WTC11 (cell line): ENCODE data around the gene ANO9. TPM values are rescaled to one million over a fixed set of nuclear protein-coding genes. Genes with fewer than 3 reads are reported as not detected.

Experiments used
- ATAC-seq: fragments of 200-7000 bp; cut with Tn5 transposase; 2 replicates; pipeline ENCODE4 v1.10.0; 2021; ENCODE audit warnings: mild to moderate bottlenecking, moderate library complexity
- CTCF ChIA-PET: fragments of 300-600 bp; sonication (Branson Sonifier 250); formaldehyde crosslinking; loops from one replicate; lab custom pipeline; 2021; ENCODE audit warnings: antibody characterized with exemption; lab: Charles Lee
- POLR2A ChIA-PET: fragments of 350-600 bp; sonication (Branson Sonifier 250); formaldehyde crosslinking; loops from one replicate; lab custom pipeline; 2021; ENCODE audit warnings: antibody characterized with exemption; lab: Charles Lee
- DNase-seq: peaks from one replicate; pipeline ENCODE4 v3.0.0; 2021; ENCODE audit warnings: low spot score
- H3K27ac Mint-ChIP-seq: 2 replicates; pipeline ENCODE4 v1.8.0; 2021; ENCODE audit warnings: mixed read lengths
- H3K27me3 Mint-ChIP-seq: 2 replicates; pipeline ENCODE4 v1.8.0; 2021; ENCODE audit warnings: low read depth, mild to moderate bottlenecking, moderate library complexity, mixed read lengths
- H3K36me3 Mint-ChIP-seq: 2 replicates; pipeline ENCODE4 v1.8.0; 2021; ENCODE audit warnings: mixed read lengths
- H3K4me1 Mint-ChIP-seq: 2 replicates; pipeline ENCODE4 v1.8.0; 2022; ENCODE audit warnings: mixed read lengths
- H3K4me3 Mint-ChIP-seq: 2 replicates; pipeline ENCODE4 v1.8.0; 2021; ENCODE audit warnings: mild to moderate bottlenecking, moderate library complexity, mixed read lengths
- H3K9me3 Mint-ChIP-seq: 2 replicates; pipeline ENCODE4 v1.8.0; 2021; ENCODE audit warnings: mixed read lengths
- CBFB ChIP-seq: sonication (generic); formaldehyde crosslinking; IDR thresholded peaks from 2 replicates; pipeline ENCODE4 v1.8.1; 2022; ENCODE audit warnings: mild to moderate bottlenecking, low read depth, missing genetic modification reagents
- ETV6 ChIP-seq: sonication (generic); formaldehyde crosslinking; IDR thresholded peaks from 2 replicates; pipeline ENCODE4 v1.8.1; 2022; ENCODE audit warnings: mild to moderate bottlenecking, missing genetic modification reagents
- FOXJ3 ChIP-seq: sonication (generic); formaldehyde crosslinking; IDR thresholded peaks from 2 replicates; pipeline ENCODE4 v1.9.0; 2021; ENCODE audit warnings: missing genetic modification reagents, mild to moderate bottlenecking, borderline replicate concordance
- HMGA2 ChIP-seq: fragments of 250-450 bp; sonication (Bioruptor Pico); IDR thresholded peaks from 2 replicates; pipeline ENCODE4 v1.4.0; 2021; ENCODE audit warnings: mild to moderate bottlenecking, moderate library complexity
- IRF2 ChIP-seq: sonication (generic); formaldehyde crosslinking; IDR thresholded peaks from 2 replicates; pipeline ENCODE4 v1.8.0; 2022; ENCODE audit warnings: low read depth, missing genetic modification reagents, borderline replicate concordance
- NFE2L1 ChIP-seq: sonication (generic); formaldehyde crosslinking; IDR thresholded peaks from 2 replicates; pipeline ENCODE4 v1.8.1; 2023; ENCODE audit warnings: missing genetic modification reagents
- NR1H2 ChIP-seq: sonication (generic); formaldehyde crosslinking; IDR thresholded peaks from 2 replicates; pipeline ENCODE4 v1.9.0; 2021; ENCODE audit warnings: mild to moderate bottlenecking, moderate library complexity, missing genetic modification reagents
- NR3C1 ChIP-seq: sonication (generic); formaldehyde crosslinking; conservative IDR thresholded peaks from 2 replicates; pipeline ENCODE4 v1.8.1; 2023; ENCODE audit warnings: low read depth, mild to moderate bottlenecking, missing genetic modification reagents
- RELA ChIP-seq: sonication (generic); formaldehyde crosslinking; IDR thresholded peaks from 2 replicates; pipeline ENCODE4 v1.8.1; 2022; ENCODE audit warnings: missing genetic modification reagents, mild to moderate bottlenecking, borderline replicate concordance
- SMAD3 ChIP-seq: sonication (generic); formaldehyde crosslinking; IDR thresholded peaks from 2 replicates; pipeline ENCODE4 v1.8.0; 2022; ENCODE audit warnings: missing genetic modification reagents, mild to moderate bottlenecking, borderline replicate concordance
- TCF7 ChIP-seq: sonication (generic); formaldehyde crosslinking; IDR thresholded peaks from 2 replicates; pipeline ENCODE4 v1.8.0; 2022; ENCODE audit warnings: mild to moderate bottlenecking, low read depth, missing genetic modification reagents, moderate library complexity
- TEAD1 ChIP-seq: sonication (generic); formaldehyde crosslinking; IDR thresholded peaks from 2 replicates; pipeline ENCODE4 v1.8.0; 2022; ENCODE audit warnings: mild to moderate bottlenecking, missing genetic modification reagents
- TEAD4 ChIP-seq: sonication (generic); formaldehyde crosslinking; IDR thresholded peaks from 2 replicates; pipeline ENCODE4 v1.8.0; 2022; ENCODE audit warnings: mild to moderate bottlenecking, missing genetic modification reagents
- ZNF263 ChIP-seq: sonication (generic); formaldehyde crosslinking; IDR thresholded peaks from 2 replicates; pipeline ENCODE4 v1.8.1; 2022; ENCODE audit warnings: low read depth, mild to moderate bottlenecking, moderate library complexity, missing genetic modification reagents
- ZNF396 ChIP-seq: fragments of 250-450 bp; sonication (Bioruptor Pico); IDR thresholded peaks from 2 replicates; pipeline ENCODE4 v1.8.0; 2021; ENCODE audit warnings: mild to moderate bottlenecking, moderate library complexity, borderline replicate concordance
- total RNA-seq: library from RNA; stranded (reverse); gene quantifications from 3 replicates; pipeline ENCODE4 v1.2.3, GENCODE V29; 2021
- TF ChIP-seq, protein P1 (sequence below): fragments of 250-450 bp; sonication (Bioruptor Pico); IDR thresholded peaks from 2 replicates; pipeline ENCODE4 v1.9.0; 2021; ENCODE audit warnings: mild to moderate bottlenecking
- TF ChIP-seq, protein P2 (sequence below): sonication (generic); formaldehyde crosslinking; IDR thresholded peaks from 2 replicates; pipeline ENCODE4 v1.8.1; 2023; ENCODE audit warnings: mild to moderate bottlenecking, missing genetic modification reagents
- TF ChIP-seq, protein P3 (sequence below): sonication (generic); formaldehyde crosslinking; IDR thresholded peaks from 2 replicates; pipeline ENCODE4 v1.8.1; 2022; ENCODE audit warnings: low read depth, mild to moderate bottlenecking, moderate library complexity, missing genetic modification reagents, borderline replicate concordance
- TF ChIP-seq, protein P4 (sequence below): fragments of 250-450 bp; sonication (Bioruptor Pico); IDR thresholded peaks from 2 replicates; pipeline ENCODE4 v1.9.0; 2021; ENCODE audit warnings: mild to moderate bottlenecking
- TF ChIP-seq, protein P5 (sequence below): sonication (generic); formaldehyde crosslinking; conservative IDR thresholded peaks from 2 replicates; pipeline ENCODE4 v1.8.1; 2022; ENCODE audit warnings: mild to moderate bottlenecking, missing genetic modification reagents
- TF ChIP-seq, protein P6 (sequence below): sonication (generic); formaldehyde crosslinking; IDR thresholded peaks from 2 replicates; pipeline ENCODE4 v1.8.1; 2023; ENCODE audit warnings: mild to moderate bottlenecking, missing genetic modification reagents, moderate library complexity

The ANO9 gene
- total RNA-seq, 1 experiment from 2014 or later, result 13.2 TPM

DNA sequence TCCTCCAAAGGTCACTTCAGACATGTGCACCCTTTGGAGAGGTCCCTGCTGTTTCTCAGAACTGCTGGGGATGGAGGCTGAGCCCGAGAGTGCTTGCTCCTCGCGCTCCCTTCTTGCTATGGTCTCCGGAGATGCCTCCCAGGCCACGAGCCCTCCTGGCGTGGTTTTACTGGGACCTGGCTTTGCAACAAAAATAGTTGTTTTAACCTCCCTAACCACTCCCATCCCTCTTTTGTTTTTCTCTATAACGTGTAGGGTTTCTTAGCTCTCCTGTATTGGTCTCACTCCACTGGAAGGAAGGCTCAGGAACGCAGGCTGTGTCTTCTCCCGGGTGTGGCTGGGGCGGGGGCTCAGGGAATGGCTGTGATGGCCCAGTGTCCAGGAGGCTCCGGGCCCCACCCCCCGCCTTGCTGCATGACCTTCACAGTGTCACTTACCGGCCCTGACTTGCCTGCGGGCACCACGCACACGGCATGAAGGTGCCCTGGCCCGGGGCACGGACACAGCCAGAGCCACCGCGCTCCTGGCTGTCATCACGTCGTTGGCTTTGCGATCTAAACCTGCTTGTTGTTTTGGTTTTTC, 13.8 kb upstream of the ANO9 start (continued):
- no peak for TF ChIP-seq NFE2L1
- TF ChIP-seq, protein P1, sequence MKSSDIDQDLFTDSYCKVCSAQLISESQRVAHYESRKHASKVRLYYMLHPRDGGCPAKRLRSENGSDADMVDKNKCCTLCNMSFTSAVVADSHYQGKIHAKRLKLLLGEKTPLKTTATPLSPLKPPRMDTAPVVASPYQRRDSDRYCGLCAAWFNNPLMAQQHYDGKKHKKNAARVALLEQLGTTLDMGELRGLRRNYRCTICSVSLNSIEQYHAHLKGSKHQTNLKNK, result no peak
- TF ChIP-seq IRF2, result no peak
- TF ChIP-seq, all 79 proteins: peak for 0

DNA sequence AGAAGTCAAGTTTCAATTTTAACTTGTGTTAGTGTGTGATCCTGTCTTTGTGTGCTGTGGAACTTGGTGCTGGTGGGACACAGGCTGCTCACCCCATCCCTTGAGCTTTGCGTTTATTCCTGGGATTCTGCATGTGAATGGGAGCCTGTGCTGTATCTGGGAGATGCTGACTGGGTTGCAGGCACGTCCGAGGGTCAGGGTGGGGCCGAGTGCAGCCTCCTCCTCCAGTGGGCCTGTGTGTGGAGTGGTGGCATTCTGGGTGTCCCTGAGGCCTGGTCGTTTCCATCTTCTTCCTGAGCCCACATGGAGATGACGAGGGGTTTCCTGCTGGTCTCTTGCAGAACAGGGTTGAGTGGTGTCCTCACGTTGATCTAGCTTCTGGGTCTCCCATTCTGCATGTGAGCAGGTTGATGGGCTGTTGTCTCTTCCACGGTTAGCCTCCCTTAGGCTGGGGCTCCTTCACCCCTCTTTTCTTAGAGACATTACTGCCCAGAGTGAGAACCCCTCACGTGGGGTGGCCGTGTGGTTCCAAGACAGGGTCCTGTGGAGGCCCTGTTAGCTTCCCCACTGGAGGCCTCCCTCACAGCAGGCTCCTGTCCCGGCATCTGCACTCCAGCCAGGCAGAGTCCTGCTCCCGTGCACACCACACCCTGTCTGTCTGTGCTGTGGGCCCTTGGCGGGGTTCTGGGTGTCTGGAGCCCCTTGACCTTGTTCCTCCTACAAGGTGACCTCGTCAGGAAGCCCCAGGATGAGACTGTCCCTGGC, 13.2 kb upstream of the ANO9 start:
- ATAC-seq, result no peak
- no peaks in the 10 kb centered on the region for H3K9me3 Mint-ChIP-seq
- no peak for TF ChIP-seq NR1H2
- TF ChIP-seq, protein P2, sequence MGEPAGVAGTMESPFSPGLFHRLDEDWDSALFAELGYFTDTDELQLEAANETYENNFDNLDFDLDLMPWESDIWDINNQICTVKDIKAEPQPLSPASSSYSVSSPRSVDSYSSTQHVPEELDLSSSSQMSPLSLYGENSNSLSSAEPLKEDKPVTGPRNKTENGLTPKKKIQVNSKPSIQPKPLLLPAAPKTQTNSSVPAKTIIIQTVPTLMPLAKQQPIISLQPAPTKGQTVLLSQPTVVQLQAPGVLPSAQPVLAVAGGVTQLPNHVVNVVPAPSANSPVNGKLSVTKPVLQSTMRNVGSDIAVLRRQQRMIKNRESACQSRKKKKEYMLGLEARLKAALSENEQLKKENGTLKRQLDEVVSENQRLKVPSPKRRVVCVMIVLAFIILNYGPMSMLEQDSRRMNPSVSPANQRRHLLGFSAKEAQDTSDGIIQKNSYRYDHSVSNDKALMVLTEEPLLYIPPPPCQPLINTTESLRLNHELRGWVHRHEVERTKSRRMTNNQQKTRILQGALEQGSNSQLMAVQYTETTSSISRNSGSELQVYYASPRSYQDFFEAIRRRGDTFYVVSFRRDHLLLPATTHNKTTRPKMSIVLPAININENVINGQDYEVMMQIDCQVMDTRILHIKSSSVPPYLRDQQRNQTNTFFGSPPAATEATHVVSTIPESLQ (CRISPR knock-in tag), result no peak
- TF ChIP-seq, all 79 proteins: peak for 0
- Mint-ChIP-seq H3K27me3 (no peaks in the 10 kb centered on the region), H3K36me3 (peaks cover 21% of the 10 kb centered on the region; the same call in 1 of the 2 replicates), H3K27ac (peak overlapping the region; percentile 75), H3K4me3 (no peak overlapping the region), H3K4me1 (peaks cover 42% of the 10 kb centered on the region)
- POLR2A ChIA-PET, result no interaction called here
- no peak for DNase-seq
- CTCF ChIA-PET, result interaction anchor here (0.6 to 1.0 kb wide), 2 partner anchors 48 to 1620 kb away, joined by 3 read pairs; no protein-coding TSS in a partner anchor

DNA sequence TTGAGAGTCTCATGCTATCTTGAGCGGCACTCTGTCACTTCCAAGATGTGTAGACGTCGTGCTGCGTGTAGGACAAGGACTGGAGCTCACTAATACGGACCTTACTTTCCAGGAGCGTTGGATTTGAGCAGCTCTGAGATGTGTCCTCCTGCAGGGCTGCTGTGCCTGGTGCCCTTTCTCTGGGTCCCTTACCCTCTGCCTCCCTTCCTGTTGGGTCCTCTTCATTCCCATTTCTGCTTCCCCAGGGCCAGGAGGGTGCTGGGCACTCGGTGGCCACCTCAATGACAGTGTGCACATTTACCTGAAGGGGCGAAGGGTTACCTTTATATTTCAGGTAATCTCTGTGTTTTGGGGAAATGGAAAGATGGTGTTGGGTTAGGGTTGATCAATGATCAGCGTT, 12.2 kb upstream of the ANO9 start:
- no peak for DNase-seq
- CTCF ChIA-PET, result interaction anchor here (0.6 to 1.0 kb wide), 2 partner anchors 47 to 1620 kb away, joined by 3 read pairs; no protein-coding TSS in a partner anchor
- no peak for TF ChIP-seq CBFB
- TF ChIP-seq ZNF396 (CRISPR knock-in tag), result no peak
- TF ChIP-seq SMAD3 (CRISPR knock-in tag), result no peak
- no peak for TF ChIP-seq NR3C1
- no peak for TF ChIP-seq TEAD4 (CRISPR knock-in tag)
- TF ChIP-seq, protein P3, sequence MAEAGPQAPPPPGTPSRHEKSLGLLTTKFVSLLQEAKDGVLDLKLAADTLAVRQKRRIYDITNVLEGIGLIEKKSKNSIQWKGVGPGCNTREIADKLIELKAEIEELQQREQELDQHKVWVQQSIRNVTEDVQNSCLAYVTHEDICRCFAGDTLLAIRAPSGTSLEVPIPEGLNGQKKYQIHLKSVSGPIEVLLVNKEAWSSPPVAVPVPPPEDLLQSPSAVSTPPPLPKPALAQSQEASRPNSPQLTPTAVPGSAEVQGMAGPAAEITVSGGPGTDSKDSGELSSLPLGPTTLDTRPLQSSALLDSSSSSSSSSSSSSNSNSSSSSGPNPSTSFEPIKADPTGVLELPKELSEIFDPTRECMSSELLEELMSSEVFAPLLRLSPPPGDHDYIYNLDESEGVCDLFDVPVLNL (CRISPR knock-in tag), result no peak
- no peak for TF ChIP-seq FOXJ3

DNA sequence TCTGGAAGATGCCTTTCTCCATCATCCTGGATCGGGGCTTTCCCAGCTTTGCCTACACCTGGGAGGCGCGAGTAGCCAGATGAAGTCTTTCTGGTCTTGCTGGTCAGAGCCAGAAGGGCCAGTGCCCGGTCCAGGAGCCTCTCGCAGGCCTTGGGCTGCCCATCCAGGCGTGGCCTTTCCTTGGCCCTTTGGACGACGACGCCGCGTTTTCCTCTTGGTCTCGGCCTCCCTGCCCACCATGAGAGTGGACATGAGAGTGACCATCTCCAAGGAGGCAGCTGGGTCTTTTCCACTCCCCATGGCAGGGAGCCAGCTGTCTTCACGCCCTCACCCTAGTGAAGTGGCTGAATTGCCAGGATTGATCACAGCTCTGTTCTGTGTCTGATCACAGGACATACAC, 11.8 kb upstream of the ANO9 start:
- Mint-ChIP-seq H3K9me3 (no peaks in the 10 kb centered on the region), H3K4me1 (peaks cover 45% of the 10 kb centered on the region), H3K36me3 (peaks cover 19% of the 10 kb centered on the region; the same call in 1 of the 2 replicates), H3K27ac (no peak overlapping the region), H3K4me3 (no peak overlapping the region), H3K27me3 (no peaks in the 10 kb centered on the region)
- ATAC-seq, result no peak
- ChIA-PET POLR2A (no interaction called here), CTCF (no interaction called here)
- no peak for DNase-seq
- TF ChIP-seq ETV6 (CRISPR knock-in tag), result no peak
- no peak for TF ChIP-seq RELA
- no peak for TF ChIP-seq SMAD3 (CRISPR knock-in tag)
- no peak for TF ChIP-seq TEAD1 (CRISPR knock-in tag)
- no peak for TF ChIP-seq NR3C1
- TF ChIP-seq, protein P4, sequence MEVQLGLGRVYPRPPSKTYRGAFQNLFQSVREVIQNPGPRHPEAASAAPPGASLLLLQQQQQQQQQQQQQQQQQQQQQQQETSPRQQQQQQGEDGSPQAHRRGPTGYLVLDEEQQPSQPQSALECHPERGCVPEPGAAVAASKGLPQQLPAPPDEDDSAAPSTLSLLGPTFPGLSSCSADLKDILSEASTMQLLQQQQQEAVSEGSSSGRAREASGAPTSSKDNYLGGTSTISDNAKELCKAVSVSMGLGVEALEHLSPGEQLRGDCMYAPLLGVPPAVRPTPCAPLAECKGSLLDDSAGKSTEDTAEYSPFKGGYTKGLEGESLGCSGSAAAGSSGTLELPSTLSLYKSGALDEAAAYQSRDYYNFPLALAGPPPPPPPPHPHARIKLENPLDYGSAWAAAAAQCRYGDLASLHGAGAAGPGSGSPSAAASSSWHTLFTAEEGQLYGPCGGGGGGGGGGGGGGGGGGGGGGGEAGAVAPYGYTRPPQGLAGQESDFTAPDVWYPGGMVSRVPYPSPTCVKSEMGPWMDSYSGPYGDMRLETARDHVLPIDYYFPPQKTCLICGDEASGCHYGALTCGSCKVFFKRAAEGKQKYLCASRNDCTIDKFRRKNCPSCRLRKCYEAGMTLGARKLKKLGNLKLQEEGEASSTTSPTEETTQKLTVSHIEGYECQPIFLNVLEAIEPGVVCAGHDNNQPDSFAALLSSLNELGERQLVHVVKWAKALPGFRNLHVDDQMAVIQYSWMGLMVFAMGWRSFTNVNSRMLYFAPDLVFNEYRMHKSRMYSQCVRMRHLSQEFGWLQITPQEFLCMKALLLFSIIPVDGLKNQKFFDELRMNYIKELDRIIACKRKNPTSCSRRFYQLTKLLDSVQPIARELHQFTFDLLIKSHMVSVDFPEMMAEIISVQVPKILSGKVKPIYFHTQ, result no peak
- TF ChIP-seq, protein P5, sequence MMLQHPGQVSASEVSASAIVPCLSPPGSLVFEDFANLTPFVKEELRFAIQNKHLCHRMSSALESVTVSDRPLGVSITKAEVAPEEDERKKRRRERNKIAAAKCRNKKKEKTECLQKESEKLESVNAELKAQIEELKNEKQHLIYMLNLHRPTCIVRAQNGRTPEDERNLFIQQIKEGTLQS (CRISPR knock-in tag), result no peak
- TF ChIP-seq, protein P3 (CRISPR knock-in tag), result no peak
- no peak for TF ChIP-seq TCF7 (CRISPR knock-in tag)
- TF ChIP-seq, protein P6, sequence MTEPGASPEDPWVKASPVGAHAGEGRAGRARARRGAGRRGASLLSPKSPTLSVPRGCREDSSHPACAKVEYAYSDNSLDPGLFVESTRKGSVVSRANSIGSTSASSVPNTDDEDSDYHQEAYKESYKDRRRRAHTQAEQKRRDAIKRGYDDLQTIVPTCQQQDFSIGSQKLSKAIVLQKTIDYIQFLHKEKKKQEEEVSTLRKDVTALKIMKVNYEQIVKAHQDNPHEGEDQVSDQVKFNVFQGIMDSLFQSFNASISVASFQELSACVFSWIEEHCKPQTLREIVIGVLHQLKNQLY (CRISPR knock-in tag), result no peak
- no peak for TF ChIP-seq ZNF263
- TF ChIP-seq HMGA2, result no peak

More for the DNA sequence above, 12.2 kb upstream of the ANO9 start:
- H3K27ac Mint-ChIP-seq, result no peak overlapping the region
- no peak overlapping the region for H3K4me3 Mint-ChIP-seq
- H3K36me3 Mint-ChIP-seq, result peaks cover 19% of the 10 kb centered on the region; the same call in 1 of the 2 replicates
- ATAC-seq, result no peak
- H3K4me1 Mint-ChIP-seq, result peaks cover 42% of the 10 kb centered on the region
- no peaks in the 10 kb centered on the region for H3K27me3 Mint-ChIP-seq
- no peaks in the 10 kb centered on the region for H3K9me3 Mint-ChIP-seq
- POLR2A ChIA-PET, result no interaction called here
